CD14-positive monocyte (primary cell): ENCODE results near the gene INPP5J. TPM values are rescaled to one million over a fixed set of nuclear protein-coding genes. Genes with fewer than 3 reads are reported as not detected.

Experiments
- DNase-seq, 3 donors: peaks; one replicate each; pipeline ENCODE4 v3.0.0-alpha.2; 2011 to 2022
- H2AFZ ChIP-seq: 2 replicates; pipeline ENCODE4 v1.6.0; 2012; ENCODE audit warnings: mild to moderate bottlenecking, low read depth, low read length, inconsistent platforms; ENCODE audit not compliant: insufficient read depth, poor library complexity, severe bottlenecking
- H3K27ac ChIP-seq, 2 donors: 1 replicate in 1 of 2; 2 replicates in 1 of 2; pipeline ENCODE4 v1.5.1; 2012 to 2013; ENCODE audit warnings: low read length in 2 of 2, control low read depth in 1 of 2, inconsistent platforms in 1 of 2, low read depth in 1 of 2, mild to moderate bottlenecking in 1 of 2
- H3K27me3 ChIP-seq, 2 donors: one replicate each; pipeline versions ENCODE4 v1.6.0 to v1.6.1; 2011 to 2013; ENCODE audit warnings: low read length in 2 of 2; ENCODE audit not compliant: control insufficient read depth in 2 of 2, insufficient read depth in 2 of 2
- H3K36me3 ChIP-seq, 2 donors: replicated peaks in 1 of 2; 1 replicate in 1 of 2; 2 replicates in 1 of 2; pipeline versions ENCODE4 v1.5.1 to v1.6.1; 2012 to 2013; ENCODE audit warnings: low read length in 2 of 2, control low read depth in 1 of 2, inconsistent platforms in 1 of 2, mild to moderate bottlenecking in 1 of 2; ENCODE audit not compliant: insufficient read depth in 2 of 2, control insufficient read depth in 1 of 2
- H3K4me1 ChIP-seq, 2 donors: 1 replicate in 1 of 2; 2 replicates in 1 of 2; pipeline versions ENCODE4 v1.5.1 to v1.6.1; 2012 to 2013; ENCODE audit warnings: low read length in 2 of 2, control low read depth in 1 of 2, inconsistent platforms in 1 of 2, mild to moderate bottlenecking in 1 of 2, moderate library complexity in 1 of 2; ENCODE audit not compliant: insufficient read depth in 2 of 2, control insufficient read depth in 1 of 2
- H3K4me2 ChIP-seq: replicated peaks from 2 replicates; pipeline ENCODE3; 2012; ENCODE audit warnings: low read length, moderate library complexity, mild to moderate bottlenecking; ENCODE audit not compliant: poor library complexity, severe bottlenecking; ENCODE audit errors: extremely low read depth
- H3K4me3 ChIP-seq, 3 experiments: fragments of 200-600 bp in 1 of 3; sonication (generic) in 1 of 3; replicated peaks in 1 of 3; 1 replicate in 2 of 3; 2 replicates in 1 of 3; pipeline ENCODE4 v1.5.1; 2011 to 2013; ENCODE audit warnings: low read length in 3 of 3, mild to moderate bottlenecking in 3 of 3, control low read depth in 2 of 3, low read depth in 2 of 3, inconsistent platforms in 1 of 3, moderate library complexity in 1 of 3
- H3K79me2 ChIP-seq: 2 replicates; pipeline ENCODE4 v1.6.0; 2012; ENCODE audit warnings: mild to moderate bottlenecking, control low read depth, inconsistent platforms, low read length, moderate library complexity; ENCODE audit not compliant: insufficient read depth
- H3K9ac ChIP-seq: 2 replicates; pipeline ENCODE4 v1.6.0; 2017; ENCODE audit warnings: low read length, mild to moderate bottlenecking; ENCODE audit not compliant: insufficient read depth, poor library complexity, severe bottlenecking
- H3K9me3 ChIP-seq, 2 donors: replicated peaks in 1 of 2; 1 replicate in 1 of 2; 2 replicates in 1 of 2; pipeline versions ENCODE4 v1.5.1 to v1.6.1; 2012 to 2013; ENCODE audit warnings: low read length in 2 of 2, control low read depth in 1 of 2; ENCODE audit not compliant: control insufficient read depth in 1 of 2, insufficient read depth in 1 of 2
- H4K20me1 ChIP-seq: 2 replicates; pipeline ENCODE4 v1.6.0; 2012; ENCODE audit warnings: mild to moderate bottlenecking, low read length, control low read depth, moderate library complexity; ENCODE audit not compliant: insufficient read depth
- H3K27ac Mint-ChIP-seq, 7 donors: one replicate each; pipeline ENCODE4 v1.8.0; 2020; ENCODE audit warnings: mild to moderate bottlenecking in 7 of 7, mixed read lengths in 7 of 7, moderate library complexity in 6 of 7, inconsistent platforms in 2 of 7
- H3K27me3 Mint-ChIP-seq, 3 donors: one replicate each; pipeline ENCODE4 v1.8.0; 2021 to 2022; ENCODE audit warnings: low read depth in 3 of 3, mild to moderate bottlenecking in 3 of 3, mixed read lengths in 3 of 3, moderate library complexity in 3 of 3, inconsistent platforms in 1 of 3
- H3K36me3 Mint-ChIP-seq, 2 donors: one replicate each; pipeline ENCODE4 v1.8.0; 2020; ENCODE audit warnings: mixed read lengths in 2 of 2, inconsistent platforms in 1 of 2, mild to moderate bottlenecking in 1 of 2
- H3K4me1 Mint-ChIP-seq: one replicate; pipeline ENCODE4 v1.8.0; 2020; ENCODE audit warnings: mild to moderate bottlenecking, mixed read lengths
- H3K4me3 Mint-ChIP-seq, 2 donors: one replicate each; pipeline ENCODE4 v1.8.0; 2020; ENCODE audit warnings: mild to moderate bottlenecking in 2 of 2, mixed read lengths in 2 of 2, moderate library complexity in 1 of 2
- H3K9me3 Mint-ChIP-seq, 7 donors: one replicate each; pipeline ENCODE4 v1.8.0; 2020 to 2022; ENCODE audit warnings: mixed read lengths in 7 of 7, mild to moderate bottlenecking in 6 of 7, moderate library complexity in 6 of 7, inconsistent platforms in 2 of 7
- WGBS: methylation state at CpG from one replicate; pipeline ENCODE4 v1.1.5; 2013; ENCODE audit warnings: missing lambda C conversion rate; ENCODE audit not compliant: insufficient coverage; 5-methylcytosine and 5-hydroxymethylcytosine counted together
- intact Hi-C, 2 donors: fragments of 100-400 bp; cut with micrococcal nuclease; formaldehyde crosslinking; loops; one replicate each; pipeline versions ENCODE4 v1.15.0 to v1.15.1; 2023
- polyA plus RNA-seq, 3 donors: library from polyadenylated mRNA; depleted of rRNA in 1 of 3; unstranded in 2 of 3; stranded (reverse) in 1 of 3; fragments of 300-500 nt in 2 of 3; fragments of >200 nt in 1 of 3; fragmentation: Illumina TruSeq in 2 of 3; gene quantifications; 1 replicate in 2 of 3; 2 replicates in 1 of 3; pipeline ENCODE4 v1.2.3, GENCODE V29; 2012 to 2021
- TF ChIP-seq, protein P1 (sequence below): fragments of 200-600 bp; IDR thresholded peaks from one replicate; pipeline ENCODE4 v1.8.0; 2022; ENCODE audit warnings: antibody characterized with exemption, mild to moderate bottlenecking

INPP5J gene
- polyA plus RNA-seq, 3 donors = 0.03 TPM; not detected in 2

DNA sequence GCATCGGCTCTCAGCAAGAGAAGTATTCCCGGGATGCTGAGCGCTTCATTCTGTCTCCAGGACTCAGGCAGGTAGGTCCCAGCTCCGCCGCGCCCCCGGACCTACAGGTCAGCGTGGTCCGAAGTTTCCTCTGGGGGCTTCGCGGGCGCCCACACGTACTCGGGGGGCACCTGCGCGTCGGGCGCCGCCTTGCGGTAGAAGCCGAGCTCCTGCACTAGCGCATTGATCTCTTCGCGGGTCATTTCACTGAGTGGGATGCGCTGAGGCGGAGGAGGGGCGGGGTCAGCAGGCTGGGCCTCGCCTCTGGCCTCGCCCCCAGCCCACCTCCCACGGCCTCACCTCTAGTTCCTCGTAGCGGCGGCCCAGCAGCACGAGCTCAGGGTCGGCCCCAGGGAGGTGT, 17.9 kb upstream of the INPP5J start:
- Mint-ChIP-seq H3K27me3 (peaks cover 5 to 20% (median 14%) of the 10 kb centered on the region in 3 donors), H3K4me1 (peaks cover 11% of the 10 kb centered on the region), H3K27ac (no peak overlapping the region), H3K9me3 (peaks cover 0 to 1% (median 0%) of the 10 kb centered on the region in 7 donors), H3K4me3 (no peak overlapping the region), H3K36me3 (peaks cover 13 to 18% of the 10 kb centered on the region in 2 donors)
- Histone ChIP-seq H3K9ac (no peak overlapping the region), H3K27ac (no peak overlapping the region), H2AFZ (no peak overlapping the region), H3K4me2 (no peak overlapping the region), H3K9me3 (no peaks in the 10 kb centered on the region), H3K4me1 (peaks cover 12 to 14% of the 10 kb centered on the region in 2 donors), H4K20me1 (no peaks in the 10 kb centered on the region), H3K79me2 (no peaks in the 10 kb centered on the region), H3K27me3 (peaks cover 0 to 2% of the 10 kb centered on the region in 2 donors), H3K4me3 (no peak overlapping the region), H3K36me3 (peaks cover 3 to 7% of the 10 kb centered on the region in 2 donors)
- DNase-seq = no peak
- TF ChIP-seq, protein P1, sequence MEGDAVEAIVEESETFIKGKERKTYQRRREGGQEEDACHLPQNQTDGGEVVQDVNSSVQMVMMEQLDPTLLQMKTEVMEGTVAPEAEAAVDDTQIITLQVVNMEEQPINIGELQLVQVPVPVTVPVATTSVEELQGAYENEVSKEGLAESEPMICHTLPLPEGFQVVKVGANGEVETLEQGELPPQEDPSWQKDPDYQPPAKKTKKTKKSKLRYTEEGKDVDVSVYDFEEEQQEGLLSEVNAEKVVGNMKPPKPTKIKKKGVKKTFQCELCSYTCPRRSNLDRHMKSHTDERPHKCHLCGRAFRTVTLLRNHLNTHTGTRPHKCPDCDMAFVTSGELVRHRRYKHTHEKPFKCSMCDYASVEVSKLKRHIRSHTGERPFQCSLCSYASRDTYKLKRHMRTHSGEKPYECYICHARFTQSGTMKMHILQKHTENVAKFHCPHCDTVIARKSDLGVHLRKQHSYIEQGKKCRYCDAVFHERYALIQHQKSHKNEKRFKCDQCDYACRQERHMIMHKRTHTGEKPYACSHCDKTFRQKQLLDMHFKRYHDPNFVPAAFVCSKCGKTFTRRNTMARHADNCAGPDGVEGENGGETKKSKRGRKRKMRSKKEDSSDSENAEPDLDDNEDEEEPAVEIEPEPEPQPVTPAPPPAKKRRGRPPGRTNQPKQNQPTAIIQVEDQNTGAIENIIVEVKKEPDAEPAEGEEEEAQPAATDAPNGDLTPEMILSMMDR = no peak
- intact Hi-C loops = loop anchor here (5.0 to 10.0 kb wide), 3 partner anchors 127 to 170 kb away; no protein-coding TSS in a partner anchor
- WGBS = 91% methylated on average over 28 of the region's 35 CpGs

DNA sequence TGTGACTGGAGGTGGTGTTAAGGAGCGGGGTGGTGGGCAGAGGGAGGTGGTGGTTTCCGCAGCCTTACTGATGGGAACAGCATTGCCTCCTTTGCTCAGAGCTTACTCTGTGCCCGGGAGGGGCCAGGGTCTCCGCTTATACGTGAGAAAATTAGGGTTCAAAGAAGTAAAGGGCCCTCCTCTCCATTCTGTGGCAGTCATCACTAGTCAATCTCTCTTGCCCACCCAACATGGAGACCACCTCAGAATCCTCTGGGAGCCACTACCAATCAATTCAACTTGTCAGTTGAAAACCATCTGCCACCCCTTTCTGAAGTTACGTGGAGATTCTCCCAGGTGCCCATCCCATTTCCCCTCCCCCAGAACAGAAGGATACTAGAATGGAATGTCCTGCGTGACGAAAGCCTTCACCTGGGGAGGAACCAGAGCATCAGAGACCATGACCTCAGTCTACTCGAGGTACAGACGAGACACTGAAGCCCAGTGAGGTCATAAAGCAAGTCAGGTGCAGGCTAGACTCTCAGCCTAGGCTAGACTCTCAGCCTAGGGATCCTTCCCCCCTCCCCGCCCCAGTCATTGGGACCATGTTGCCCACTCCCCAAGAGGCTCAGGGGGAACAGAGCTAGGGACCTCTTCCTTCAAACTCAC, 17.4 kb upstream of the INPP5J start:
- no peak for DNase-seq
- TF ChIP-seq, protein P1 = no peak
- peaks cover 9 to 14% of the 10 kb centered on the region in 2 donors for H3K36me3 Mint-ChIP-seq
- H3K4me1 Mint-ChIP-seq = peaks cover 11% of the 10 kb centered on the region
- H3K9me3 Mint-ChIP-seq = peaks cover 0 to 1% (median 0%) of the 10 kb centered on the region in 7 donors
- H3K27ac ChIP-seq = no peak overlapping the region
- H3K27ac Mint-ChIP-seq = peak overlapping the region in 1 of 7 donors; percentile 9
- H4K20me1 ChIP-seq = no peaks in the 10 kb centered on the region
- H3K4me3 Mint-ChIP-seq = no peak overlapping the region
- intact Hi-C loops = loop anchor here (5.0 to 10.0 kb wide), 3 partner anchors 127 to 169 kb away; no protein-coding TSS in a partner anchor
- no peak overlapping the region for H3K4me3 ChIP-seq
- no peak overlapping the region for H3K4me2 ChIP-seq
- H3K36me3 ChIP-seq = peaks cover 0 to 1% of the 10 kb centered on the region in 2 donors
- H3K27me3 Mint-ChIP-seq = peaks cover 5 to 20% (median 14%) of the 10 kb centered on the region in 3 donors
- no peak overlapping the region for H3K9ac ChIP-seq
- H3K79me2 ChIP-seq = no peaks in the 10 kb centered on the region
- WGBS = 83% methylated on average over 9 of the region's 11 CpGs
- H3K4me1 ChIP-seq = peaks cover 12 to 14% of the 10 kb centered on the region in 2 donors
- H2AFZ ChIP-seq = no peak overlapping the region
- no peaks in the 10 kb centered on the region for H3K9me3 ChIP-seq
- peaks cover 0 to 2% of the 10 kb centered on the region in 2 donors for H3K27me3 ChIP-seq
